NCI-H446 treated with DMSO at 0.1 percent for 48 hours (cell line): ENCODE measurements around the gene EMC6.

Source experiments
- DNase-seq: peaks from one replicate; lab custom pipeline; 2025; lab: John Stamatoyannopoulos, UW

EMC6 gene

DNA sequence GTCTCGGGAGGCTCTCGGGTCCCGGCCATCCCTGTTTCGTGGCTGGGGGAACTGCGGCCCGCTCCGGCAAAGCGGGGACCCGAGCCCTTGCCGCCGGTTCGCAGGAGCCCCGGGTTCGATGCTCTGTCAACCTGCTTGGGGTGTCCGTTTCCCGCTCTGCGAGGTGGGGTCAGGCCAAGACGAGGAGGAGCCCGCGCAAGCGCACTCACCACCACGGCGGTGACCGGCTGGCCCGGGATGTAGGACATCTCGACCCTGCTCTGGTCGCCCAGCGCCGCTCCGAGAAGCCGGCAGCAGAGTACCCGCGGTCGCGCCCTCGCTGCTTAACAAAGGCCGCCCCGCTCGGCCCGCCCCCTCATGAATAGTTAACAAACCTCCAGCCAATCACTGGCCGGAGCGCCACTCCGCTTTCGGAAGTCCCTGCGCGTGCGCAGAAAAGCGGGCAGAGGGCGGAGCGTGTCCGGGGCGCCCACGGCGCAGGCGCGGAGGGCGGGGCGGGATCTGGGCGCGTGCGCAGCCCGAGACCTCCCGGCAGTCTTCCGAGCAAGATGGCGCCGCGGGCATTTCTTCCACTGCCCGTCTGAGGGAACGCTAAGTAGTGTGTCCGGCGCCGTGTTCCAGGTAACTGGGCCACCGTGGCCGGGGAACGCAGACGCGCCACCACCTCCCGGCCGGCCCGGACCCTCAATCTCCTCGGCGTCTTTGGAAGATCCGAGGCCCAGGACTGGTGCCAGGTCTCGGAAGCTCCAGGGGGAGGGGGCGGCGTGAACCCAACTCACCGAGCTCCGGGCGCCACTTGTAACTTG, at the start of gene EMC6, which contains the start of gene TAX1BP3:
Gene EMC6, plus strand, starts transcription at position 534 of the 806 bp plus-strand sequence. CDS start 335 bp downstream, outside the sequence.
Gene TAX1BP3, minus strand, starts transcription at position 300 of the 806 bp plus-strand sequence. Its CDS starts 52 bp downstream, at position 248.
- DNase-seq: peak; percentile 92

DNA sequence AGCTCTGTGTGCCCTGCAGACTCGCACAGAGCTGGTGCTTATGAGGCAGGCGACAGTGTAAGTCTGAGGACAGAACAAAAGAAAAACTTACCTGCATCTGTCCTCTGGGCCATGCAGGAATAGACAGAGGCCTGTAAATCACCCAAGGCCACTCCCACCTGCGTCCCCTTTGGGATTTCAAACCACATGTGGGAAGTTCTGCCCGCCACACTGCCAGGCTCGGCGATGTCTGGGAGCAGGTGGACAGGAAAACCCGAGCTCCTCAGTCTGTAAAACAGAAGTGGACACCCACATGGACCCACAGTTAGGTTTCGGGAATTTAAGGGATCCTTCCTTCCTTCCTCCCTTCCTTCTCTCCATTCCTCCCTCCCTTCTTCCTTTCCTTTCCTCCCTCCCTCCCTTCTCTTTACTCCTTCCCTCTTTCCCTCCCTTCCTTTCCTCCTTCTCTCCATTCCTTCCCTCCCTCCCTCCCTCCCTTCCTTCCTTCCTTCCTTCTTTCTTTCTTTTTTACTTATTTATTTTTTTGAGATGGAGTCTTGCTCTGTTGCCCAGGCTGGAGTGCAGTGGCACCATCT, 47.4 kb upstream of the EMC6 start:
- no peak for DNase-seq

DNA sequence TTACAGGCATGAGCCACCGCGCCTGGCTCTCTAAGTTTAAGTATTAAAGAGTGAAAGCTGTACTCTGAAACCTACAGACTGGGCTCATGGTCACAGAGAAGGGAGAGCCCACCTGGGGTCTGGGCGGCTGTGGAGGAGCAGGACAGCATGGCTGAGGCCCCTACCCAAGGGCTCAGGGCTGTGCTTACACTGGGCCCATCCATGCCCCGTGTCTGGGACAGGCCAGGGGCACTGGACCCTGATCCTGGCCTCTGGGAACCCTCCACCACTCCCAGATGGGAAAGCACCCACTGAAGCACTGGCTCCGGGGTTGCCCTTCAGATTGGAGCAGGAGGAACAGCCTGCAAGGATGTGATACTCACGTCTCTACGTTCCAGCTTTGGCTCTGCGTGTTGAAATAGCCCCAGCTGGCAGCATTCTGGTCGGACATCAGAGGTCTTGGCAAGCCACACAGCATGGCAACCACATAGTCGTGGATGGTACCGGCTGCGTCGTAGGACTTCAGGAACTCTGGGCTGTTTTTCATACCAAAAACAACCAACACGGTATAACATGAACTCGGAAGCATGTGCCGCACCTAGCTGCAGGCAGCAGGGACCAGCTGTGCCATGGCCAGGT, 45.5 kb upstream of the EMC6 start:
- no peak for DNase-seq

DNA sequence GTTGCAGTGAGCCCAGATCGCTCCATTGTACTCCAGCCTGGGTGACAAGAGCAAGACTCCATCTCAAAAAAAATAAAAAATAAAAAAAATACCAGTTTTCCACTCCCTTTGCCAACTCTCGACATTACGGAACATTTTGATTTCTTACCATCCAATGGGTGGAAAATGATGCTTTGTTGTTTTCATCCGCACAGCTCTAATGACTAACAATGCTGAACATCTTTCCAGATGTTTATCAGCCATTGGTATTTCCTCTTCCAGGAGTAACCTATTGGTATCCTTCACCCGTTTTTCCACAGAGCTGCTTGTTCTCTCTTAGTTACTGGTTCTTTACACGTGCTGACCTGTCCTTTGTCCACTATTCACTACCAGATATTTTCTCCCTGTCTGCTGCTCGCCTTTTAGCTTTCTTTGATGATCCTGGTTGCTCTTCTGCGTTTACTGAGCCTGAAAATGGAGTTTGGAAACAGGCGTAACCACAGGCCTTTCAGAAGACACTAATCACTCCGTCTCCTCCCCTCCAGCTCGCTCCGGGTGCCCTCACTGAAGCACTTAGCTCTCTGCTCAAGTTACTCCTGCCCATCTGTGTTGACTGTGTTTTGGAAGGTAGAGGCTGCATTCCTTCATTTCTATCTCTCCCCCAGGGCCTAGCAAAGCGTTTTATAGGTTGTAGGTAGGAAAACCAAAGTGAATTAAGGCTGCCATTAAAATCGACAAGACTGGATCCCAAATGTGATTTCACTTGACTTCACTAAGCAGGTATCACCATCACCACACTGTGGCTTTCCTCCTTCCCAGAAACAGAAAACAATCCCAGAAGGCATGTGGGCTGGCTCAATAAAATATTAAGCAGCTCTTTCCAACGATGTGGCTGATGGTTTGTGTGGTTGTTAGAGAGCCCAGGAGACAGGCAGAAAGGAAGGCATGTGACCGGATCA, 41.5 kb upstream of the EMC6 start:
- no peak for DNase-seq

DNA sequence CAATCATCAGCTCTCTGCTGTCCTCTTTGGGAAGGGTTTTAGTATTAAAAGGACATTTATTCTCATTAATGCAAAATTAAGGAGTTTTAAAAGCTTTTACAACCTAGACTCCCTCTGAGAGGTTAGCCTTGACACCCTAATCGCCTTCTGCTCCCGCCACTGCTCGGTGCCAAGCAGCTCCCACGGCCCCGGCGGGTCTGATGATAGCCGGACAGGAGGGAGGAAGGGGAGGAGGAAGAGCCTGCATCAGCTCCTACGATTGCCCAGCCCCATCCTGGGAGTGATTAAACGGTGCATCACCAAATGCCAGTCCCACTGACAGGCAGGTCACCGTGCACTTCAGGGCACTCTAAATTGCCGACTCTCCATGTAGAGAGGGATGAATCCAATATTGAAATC, 40.8 kb upstream of the EMC6 start:
- DNase-seq: no peak

DNA sequence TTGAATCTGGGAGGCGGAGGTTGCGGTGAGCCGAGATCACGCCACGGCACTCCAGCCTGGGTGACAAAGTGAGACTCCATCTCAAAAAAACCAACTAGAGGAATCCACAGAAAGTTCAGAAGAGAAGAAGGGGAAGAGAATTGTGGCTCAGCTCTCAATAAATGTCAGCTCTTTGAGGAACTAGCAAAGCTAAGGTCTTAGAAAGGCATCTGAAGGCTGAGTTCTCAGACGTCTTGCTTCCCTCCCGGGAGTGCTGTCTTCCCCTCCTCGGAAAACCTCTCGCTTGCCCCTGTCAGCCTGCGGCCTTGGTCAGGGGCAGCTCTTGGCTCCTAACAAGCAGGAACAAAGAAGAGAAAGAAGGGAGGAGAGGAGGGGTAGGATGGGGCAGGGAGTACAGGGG, 37.8 kb upstream of the EMC6 start:
- no peak for DNase-seq

DNA sequence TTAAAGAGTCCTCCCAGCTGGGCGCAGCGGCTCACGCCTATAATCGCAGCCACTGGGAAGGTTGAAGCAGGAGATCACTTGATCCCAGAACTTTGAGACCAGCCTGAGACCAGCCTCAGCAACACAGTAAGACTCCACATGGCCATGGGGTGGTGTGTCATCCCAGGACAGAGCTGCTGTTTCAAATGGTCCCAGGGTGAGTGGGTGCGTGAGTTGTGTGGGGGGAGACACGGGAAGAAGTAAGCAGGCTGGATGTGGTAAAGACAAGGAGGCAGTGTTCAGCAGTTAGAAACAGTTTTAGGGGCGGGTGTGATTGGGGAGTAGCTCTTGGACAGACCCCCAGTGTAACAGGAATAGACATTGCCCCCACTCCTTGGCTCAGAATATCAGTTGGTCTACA, 36.3 kb upstream of the EMC6 start:
- DNase-seq: no peak

DNA sequence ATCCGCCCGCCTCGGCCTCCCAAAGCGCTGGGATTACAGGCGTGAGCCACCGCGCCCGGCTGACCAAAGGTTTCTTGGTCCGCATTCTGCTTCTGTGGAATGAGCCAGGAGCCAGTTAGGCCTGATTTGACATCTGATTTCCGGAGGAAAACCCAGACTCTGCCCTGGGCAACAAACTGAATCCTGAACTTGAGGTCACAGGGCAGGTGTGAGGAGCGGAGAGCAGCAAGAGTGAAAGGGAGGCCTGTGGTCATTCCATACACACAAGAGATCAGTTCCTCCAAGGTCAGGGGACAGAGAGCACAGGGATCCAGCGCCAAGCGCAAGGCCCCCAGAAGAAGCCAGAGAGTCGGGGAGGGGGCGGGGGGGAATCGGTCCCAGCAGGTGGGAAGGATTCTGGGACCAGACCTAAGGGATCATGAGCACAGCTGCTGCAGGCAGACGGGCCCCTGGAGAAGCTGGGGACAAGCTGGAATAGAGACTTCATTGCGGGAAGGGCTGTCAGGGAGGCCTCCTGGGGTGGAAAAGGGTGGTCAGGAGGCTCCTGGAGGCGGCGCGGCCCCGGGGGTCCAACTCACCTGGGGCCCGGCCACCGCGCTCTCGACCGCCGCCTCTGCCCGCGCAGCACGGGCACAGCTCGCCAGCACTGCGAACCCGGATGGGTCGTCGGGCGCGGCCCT, 33.0 kb upstream of the EMC6 start:
- no peak for DNase-seq

DNA sequence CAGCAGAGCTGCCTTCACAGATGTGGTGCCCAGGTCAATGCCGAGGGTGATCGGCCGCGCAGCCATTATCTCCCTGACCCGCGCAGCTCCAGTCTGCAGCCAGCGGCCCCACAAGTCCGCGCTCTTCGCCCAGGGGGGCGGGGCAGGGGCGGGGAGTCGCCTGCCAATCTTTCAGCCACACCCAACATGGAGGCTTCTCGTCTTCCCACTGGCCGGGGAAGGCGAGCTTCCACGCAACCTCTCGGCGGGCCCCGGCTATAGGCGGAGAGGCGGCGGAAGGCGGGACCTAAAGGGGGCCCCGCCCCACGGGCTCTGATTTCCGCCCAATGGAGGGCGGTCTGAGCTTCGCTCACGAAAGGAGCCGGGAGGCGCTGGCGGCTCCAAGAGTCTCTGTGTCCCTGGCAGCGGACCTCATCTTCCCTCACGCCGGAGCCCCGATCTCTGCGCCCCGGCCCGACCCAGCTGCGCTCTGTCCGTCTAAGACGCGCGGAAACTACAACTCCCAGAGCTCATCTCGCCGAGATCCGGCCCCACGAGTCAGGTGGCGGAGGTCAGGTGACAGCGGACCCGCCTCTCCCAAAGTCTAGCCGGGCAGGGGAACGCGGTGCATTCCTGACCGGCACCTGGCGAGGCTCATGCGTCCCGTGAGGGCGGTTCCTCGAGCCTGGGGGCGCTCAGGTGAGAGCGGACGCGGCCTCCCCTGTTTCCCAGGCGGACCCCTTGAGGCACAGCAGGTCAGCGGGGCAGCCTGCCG, 32.3 kb upstream of the EMC6 start, which contains the start of the genes CTNS and SHPK:
Gene CTNS, plus strand, starts transcription at position 607 of the 754 bp plus-strand sequence. CDS start 3,447 bp downstream, outside the sequence.
Gene SHPK, minus strand, starts transcription at position 97 of the 754 bp plus-strand sequence. Its CDS starts 31 bp downstream, at position 66.
- DNase-seq: peak; percentile 91

DNA sequence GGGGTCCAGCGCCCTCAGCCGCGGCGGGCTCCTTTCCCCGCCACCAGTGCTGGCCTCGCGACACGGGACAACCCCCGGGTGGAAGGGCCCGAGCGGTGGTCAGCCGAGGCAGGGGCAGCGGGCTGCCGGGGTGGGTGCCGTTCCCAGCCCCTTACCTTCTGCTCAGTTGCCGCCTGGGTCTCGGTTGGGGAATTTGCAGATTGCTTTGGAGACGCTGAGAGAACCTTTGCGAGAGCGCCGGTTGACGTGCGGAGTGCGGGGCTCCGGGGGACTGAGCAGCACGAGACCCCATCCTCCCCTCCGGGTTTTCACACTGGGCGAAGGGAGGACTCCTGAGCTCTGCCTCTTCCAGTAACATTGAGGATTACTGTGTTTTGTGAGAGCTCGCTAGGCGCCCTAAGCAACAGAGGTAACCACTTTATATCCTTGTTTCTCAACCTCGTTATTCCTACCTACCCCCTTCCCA, 31.7 kb upstream of the EMC6 start:
- DNase-seq: no peak

DNA sequence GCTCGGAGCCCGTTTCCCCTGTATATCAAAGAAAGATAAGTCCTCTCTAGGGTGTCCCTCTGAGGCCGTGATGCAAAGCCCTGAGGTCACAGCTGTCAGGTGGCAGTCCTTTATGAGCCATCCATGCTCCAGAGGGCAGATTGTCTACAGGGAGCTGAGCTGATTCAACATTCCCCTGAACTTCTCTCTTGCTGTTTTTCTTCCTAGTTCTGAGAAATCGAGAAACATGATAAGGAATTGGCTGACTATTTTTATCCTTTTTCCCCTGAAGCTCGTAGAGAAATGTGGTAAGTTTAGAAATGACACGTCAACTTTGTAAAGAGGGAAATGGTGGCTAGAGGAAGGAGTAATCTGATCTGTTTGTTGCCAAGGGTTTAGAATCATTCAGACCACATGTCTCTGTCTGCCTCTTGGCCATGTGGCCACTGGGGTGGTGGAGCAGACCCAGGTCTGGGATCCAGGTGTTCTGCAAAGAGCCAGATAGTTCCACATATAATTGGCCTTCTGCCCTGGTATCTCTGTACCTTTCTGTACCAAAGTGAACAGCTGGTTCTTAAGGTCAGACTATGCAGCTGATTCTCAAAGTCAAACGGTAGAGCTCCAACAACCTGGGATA, 28.5 kb upstream of the EMC6 start:
- no peak for DNase-seq

DNA sequence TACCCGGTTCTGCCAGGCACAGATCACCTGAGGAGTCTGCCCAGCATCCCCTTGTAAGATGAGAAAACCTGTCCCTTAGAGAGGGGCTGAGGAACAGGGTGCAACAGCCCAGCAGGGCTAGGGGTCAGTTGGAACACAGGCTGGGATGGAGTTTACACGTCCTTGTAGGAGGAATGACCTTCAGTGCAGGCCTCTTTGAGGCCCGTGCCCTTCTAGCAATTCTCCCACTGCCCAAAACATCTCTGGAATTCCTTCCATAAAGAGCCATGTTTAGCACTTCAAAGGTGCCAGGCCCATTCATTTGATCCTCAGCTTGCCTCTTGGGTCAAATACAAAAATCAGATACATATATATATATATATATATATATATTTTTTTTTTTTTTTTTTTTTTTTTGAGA, 27.6 kb upstream of the EMC6 start:
- no peak for DNase-seq

DNA sequence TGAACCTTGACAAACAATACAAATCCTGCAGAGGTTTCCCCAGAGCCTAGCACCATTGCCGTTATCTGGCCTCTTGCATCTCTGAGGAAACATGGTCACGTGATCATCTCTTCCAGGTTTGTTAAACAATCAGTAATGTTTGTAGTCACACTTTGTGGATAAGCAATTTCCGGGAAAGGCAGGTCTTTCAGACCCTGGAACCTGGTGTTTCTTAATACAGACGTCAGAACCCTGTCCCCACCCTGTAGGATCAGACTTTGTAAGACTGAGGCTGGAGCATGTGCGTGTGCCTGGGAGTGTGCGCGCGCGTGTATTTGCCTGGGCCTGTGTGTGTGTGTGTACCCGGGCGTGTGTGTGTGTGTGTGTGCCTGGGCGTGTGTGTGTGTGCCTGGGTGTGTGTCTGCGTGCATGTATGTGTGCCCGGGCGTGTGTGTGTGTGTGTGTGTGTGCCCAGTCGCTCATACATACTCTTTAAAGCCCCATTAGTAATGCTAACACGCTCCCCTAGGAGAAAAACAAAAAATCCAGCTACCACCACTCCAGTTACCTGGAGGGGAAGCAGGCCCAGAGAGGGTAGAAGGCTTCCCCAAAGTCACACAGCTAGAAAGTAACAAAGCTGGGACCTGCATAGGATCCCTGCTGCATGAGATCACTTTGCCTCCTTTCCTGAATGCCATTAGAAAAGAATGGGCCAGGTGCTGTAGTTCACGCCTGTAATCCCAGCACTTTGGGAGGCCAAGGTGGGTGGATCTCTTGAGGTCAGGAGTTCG, 26.7 kb upstream of the EMC6 start:
- DNase-seq: no peak

DNA sequence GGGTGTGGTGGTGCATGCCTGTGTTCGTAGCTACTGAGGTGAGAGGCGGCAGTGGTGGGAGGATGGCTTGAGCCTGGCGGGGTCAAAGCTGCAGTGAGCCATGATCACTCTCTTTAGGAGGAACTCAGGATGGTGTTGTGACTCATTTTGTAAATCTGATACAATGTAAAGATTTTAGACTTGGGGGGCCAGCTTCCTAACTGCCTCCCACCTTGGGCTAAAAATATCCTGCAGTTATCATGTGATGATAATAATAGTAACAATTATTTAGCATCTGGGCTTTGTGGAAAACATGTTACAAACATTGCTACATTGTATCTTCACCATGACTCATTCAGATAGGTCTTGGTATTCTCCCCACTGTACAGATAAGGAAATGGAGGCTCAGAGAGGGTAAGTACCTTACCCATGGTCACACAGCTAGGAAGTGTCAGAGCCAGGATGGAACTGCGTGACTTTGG, 24.7 kb upstream of the EMC6 start:
- no peak for DNase-seq

DNA sequence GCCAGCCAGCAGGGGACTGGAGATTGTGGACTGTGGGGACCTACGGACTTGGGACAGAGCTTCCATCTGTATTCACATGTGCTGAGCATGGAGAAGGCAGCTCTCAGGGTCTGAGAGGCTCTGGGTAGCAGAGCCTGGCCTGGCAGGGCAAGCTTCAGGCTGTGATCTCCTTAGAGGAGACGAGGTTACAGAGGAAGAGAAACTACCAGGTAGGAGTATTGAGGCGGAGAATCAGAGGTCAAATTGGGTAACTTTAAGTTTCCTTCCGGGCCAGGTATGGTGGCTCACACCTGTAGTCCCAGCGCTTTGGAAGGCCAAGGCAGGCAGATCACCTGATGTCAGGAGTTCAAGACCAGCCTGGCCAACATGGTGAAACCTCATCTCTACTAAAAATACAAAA, 23.3 kb upstream of the EMC6 start:
- DNase-seq: no peak

DNA sequence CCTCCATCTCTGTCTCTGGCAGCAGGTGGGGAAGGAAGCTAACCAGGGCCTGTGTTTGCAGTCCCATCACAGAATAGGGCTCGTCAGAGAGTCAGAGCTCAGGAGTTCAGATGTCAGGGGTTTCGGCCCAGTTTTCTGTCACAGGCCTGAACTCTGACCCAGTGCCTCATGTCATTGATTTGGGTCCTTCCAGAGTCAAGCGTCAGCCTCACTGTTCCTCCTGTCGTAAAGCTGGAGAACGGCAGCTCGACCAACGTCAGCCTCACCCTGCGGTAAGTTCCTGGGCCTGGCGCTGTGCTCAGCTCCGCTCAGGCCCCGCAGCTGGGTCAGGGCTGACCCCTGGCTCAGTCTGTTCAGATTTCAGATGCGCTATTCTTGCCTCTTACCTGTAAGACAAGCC, 21.4 kb upstream of the EMC6 start:
- no peak for DNase-seq

DNA sequence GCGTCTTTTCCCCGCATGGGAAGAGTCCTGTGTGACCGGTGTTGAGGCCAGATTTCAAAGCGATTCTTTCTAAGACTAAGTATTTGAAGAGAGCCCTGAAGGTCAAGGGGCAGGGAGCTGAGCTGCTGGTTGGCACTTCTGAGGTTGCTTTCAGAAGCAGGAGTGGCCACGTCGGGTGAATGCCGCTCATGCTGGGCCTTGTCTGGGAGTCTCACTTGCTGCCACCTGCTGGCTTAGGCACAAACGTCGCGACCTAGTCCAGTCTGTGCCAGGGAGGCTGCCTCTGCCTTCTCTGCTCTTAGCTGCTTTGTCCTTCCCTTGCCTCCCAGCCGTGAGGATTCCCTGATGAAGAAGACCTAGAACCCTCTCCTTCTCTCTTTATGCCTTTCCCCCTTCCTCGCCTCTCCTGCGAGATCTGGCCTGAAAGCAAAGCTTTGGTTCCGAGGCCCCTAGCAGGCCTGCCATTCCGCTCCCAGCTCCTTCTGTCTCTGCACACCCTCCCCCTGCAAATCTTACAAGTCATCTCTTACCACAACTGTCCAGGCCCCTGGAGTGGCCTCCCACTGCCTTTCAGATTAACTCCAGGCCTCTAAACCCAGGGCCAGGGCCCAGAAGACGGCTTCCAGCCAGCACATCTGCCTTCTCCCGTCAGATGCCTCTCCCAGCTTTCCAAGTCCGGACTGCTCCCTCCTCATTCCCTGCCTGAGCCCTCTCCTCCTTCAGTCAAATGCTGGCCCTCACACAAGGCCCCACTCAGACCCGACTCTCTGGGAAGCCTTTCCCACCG, 20.6 kb upstream of the EMC6 start:
- DNase-seq: no peak

DNA sequence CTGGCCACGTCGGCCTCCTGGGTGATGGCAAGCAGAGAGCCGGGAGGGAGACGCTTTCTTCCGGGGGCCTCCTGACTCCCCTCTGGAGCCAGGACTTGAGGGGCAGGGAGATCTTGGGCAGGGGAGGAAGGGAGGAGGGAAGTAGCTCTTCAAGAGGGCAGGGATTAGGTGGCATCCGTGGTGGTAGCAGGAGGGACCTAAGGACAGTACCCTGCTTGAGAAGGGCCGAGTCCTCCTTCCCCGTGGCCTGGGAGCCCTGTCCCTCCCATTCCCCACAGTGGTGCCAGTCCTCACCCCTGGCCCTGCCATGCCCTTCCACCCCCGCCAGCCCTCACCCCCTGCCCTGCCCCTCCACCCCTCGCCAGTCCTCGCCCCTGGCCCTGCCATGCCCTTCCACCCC, 12.8 kb upstream of the EMC6 start:
- no peak for DNase-seq
